GM21360 (cell line): ENCODE data around the gene MYLK4.

Experiments used
- ATAC-seq: cut with Tn5 transposase; IDR thresholded peaks from one replicate; pipeline ENCODE4 v1.9.1; 2021; ENCODE audit warnings: mild to moderate bottlenecking, moderate library complexity; ENCODE audit not compliant: unreplicated experiment

Gene MYLK4

GRCh38 chr6:2737885-2738284, 12.8 kb downstream of the MYLK4 start:
- no peak for ATAC-seq

GRCh38 chr6:2734488-2735166, 16.1 kb downstream of the MYLK4 start:
- ATAC-seq: no peak

GRCh38 chr6:2733736-2734480, 16.8 kb downstream of the MYLK4 start:
- ATAC-seq: no peak

- peak; percentile 96 for ATAC-seq
These were observed 17.4 kb downstream of the MYLK4 start for GRCh38 chr6:2733324-2733723.

GRCh38 chr6:2732503-2733089, 18.1 kb downstream of the MYLK4 start:
- no peak for ATAC-seq

GRCh38 chr6:2731281-2731909, 19.3 kb downstream of the MYLK4 start:
- no peak for ATAC-seq

DNA sequence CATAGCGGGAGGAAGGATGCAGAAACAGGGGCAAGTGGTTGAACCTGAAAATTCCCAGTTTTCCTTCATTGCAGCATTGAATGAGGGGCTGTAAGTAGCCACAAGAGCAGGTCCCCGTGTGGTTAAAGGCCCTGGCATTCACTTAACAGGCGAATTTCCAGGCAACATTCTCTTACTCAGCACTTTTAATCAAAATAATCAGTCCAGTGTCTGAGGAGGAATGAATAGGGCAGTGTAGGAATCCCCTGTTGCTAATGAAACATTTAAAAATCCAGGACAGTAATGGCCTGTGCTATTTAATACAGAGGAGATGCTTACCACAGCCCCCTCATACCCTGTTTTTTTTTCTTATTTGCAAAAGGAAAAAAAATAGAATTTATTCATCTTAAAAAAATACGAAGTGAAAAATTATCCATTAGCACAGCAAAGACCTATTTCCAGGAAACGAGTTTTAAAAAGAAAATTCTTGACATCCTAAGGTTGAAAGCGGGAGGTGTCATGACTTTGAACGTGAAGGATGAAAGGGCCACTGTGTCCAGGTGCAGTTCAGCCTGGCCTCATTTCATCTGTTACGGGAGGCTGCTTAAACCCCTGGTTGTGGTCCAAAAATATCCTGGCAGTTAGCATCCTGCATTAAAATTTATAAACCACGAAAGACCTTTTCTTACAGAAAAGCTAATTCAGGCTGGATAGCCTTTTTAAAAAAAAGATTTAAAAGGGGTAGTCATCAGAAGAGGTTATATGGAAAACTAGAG, 20.2 kb downstream of the MYLK4 start:
- ATAC-seq: no peak

GRCh38 chr6:2729921-2730320, 20.8 kb downstream of the MYLK4 start:
- ATAC-seq: no peak

GRCh38 chr6:2725999-2726567, 24.6 kb downstream of the MYLK4 start:
- ATAC-seq: peak; percentile 76

- no peak for ATAC-seq
These were observed 25.2 kb downstream of the MYLK4 start for GRCh38 chr6:2725364-2725988.

DNA sequence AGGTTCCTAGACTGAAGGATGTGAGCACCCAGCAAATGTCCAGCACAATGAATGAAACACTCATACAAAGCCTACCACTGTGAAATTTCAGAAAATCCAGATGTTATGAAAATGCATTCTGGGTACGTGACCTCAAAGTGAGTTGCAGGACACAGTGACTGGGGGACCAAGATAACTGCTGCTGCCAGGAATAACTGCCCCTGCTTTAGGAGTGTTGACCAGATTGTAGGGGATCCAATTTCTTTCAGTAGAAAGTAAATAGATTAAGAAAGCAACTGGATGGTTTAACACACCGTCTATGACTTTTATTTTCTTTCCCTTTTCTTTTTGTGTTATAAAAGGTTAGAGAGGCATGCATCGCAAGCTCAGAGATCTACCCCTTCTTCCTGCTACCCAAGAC, 29.5 kb downstream of the MYLK4 start:
- ATAC-seq: no peak

DNA sequence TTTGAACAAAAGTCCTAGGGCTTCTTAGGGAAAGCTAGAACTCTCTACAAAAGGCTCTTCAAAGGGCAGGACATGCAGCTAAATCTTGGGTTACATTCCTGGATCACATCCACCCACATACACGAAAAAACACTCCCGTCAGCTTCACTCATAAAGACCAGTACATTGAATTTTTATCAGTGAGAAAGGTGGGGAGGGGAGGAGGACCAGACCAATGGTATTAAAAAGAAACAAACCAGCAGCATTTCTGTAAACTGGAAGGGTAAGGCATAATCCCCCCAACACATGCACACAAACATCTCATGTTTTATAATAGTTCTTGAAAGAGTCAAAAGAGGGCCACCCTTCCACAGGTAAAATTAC, 31.6 kb downstream of the MYLK4 start:
- ATAC-seq: no peak

DNA sequence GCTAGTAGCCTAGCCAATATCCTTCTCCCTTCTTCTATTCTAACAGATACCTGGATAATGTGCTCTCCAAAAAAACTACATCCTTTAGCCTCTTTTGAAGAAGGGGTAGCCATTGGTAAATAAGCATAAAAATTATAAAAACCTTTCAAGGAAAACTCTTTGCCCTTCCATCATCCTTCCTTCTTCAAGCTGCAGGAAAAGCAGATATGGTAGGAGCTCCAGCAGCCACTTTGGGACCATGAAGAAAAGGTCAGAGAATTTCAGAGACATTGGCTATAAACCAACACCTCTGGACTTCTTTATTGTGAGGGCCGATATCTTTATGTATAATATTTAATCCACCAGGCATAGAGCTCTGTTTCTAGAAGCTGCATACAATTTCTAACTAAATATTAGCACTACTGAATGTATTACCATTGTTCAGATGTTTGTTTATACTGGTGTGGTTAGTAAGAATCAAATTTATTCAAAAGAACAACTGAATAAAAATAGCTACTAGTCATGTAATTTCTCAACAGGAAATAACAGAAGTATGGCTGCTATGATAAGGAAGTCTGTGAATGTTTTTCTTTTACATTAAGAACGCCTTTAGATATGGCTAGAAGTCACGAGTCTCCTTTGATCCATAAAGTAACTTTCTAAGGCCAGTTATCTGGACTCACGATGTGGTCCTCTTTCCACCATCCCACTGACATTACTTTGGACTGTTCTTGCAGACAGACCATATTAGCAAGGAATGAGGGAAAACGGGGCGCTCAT, 32.2 kb downstream of the MYLK4 start:
- ATAC-seq: no peak

GRCh38 chr6:2716936-2717700, 33.6 kb downstream of the MYLK4 start:
- ATAC-seq: no peak

DNA sequence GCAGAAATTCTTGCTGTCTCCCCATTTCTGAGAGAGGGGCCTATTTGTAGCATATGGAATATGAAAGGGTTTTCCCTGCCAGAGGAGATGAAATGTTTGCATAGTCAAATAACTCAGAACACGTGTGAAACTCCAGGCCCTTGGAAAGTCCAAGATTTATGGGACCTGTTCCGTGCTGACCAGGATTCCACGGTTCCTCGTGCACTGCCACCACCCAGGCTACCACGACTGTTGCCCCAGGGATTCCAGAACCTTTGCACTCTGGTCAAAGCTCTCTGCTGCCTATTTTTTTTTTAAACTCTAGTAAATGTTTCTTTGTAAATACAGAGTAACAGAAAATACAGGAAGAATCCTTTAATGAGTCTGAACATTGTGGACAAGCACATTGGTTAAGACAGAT, 35.0 kb downstream of the MYLK4 start:
- no peak for ATAC-seq

- no peak for ATAC-seq
These were observed 36.4 kb downstream of the MYLK4 start for GRCh38 chr6:2714111-2714895.

- ATAC-seq: no peak
These were observed 37.1 kb downstream of the MYLK4 start for GRCh38 chr6:2713473-2714110.

- ATAC-seq: no peak
These were observed 38.6 kb downstream of the MYLK4 start for GRCh38 chr6:2712102-2712501.
